ENCODE data around the gene CNFN. TPM values are rescaled to one million over a fixed set of nuclear protein-coding genes. Genes with fewer than 3 reads are reported as not detected.
A peak's percentile ranks its signal among the peaks of the same experiment; 100 is the strongest.

The CNFN gene
- total RNA-seq, 1 donor from 2014 or later = 2.9 TPM

DNA sequence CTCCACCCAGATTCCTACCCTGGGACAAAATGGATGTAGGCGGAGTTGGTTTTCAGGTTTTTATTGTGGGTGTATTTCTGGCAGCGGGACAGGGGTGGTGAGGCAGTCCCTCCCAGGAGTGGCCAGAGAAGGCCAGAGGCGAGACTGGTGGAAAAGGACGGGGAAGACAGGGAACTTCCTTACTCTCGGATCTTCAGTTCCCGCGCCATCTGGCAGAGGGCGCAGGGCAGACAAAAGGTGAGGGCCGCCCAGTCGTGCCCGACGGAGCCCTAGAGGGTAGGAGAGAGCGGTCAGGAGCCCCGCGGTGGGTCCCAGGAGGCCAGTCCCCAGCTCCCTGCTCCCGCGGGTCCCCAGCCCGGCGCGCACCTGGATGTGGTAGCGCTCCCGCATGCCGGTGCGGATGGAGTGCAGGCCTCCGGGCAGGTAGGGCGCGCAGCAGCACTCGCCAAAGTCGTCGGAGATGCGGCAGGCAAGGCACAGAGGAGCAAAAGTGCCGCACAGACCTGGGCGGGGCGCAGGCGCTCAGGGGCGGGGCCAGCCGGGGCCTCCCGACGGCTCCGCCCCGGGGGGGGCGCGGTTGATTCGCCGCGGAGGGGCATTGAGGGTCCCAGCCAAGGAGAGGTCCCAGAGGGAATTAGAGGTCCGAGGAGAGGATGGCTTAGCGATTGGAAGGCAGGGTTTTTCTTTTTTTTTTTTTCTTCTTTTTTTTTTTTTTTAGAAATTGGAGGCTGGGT, 3.0 kb downstream of the CNFN start:
- H3K27ac Mint-ChIP-seq = peak overlapping the region; percentile 62
- H3K4me1 Mint-ChIP-seq (ENCODE audit: low read depth) = peaks cover 5% of the 10 kb centered on the region
- H3K27me3 Mint-ChIP-seq = peaks cover 46% of the 10 kb centered on the region
- TF ChIP-seq, protein P1, sequence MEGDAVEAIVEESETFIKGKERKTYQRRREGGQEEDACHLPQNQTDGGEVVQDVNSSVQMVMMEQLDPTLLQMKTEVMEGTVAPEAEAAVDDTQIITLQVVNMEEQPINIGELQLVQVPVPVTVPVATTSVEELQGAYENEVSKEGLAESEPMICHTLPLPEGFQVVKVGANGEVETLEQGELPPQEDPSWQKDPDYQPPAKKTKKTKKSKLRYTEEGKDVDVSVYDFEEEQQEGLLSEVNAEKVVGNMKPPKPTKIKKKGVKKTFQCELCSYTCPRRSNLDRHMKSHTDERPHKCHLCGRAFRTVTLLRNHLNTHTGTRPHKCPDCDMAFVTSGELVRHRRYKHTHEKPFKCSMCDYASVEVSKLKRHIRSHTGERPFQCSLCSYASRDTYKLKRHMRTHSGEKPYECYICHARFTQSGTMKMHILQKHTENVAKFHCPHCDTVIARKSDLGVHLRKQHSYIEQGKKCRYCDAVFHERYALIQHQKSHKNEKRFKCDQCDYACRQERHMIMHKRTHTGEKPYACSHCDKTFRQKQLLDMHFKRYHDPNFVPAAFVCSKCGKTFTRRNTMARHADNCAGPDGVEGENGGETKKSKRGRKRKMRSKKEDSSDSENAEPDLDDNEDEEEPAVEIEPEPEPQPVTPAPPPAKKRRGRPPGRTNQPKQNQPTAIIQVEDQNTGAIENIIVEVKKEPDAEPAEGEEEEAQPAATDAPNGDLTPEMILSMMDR (IDR thresholded peaks at IDR 0.05; ENCODE audit: unreplicated experiment) = peak; percentile 55
- H3K4me3 Mint-ChIP-seq (ENCODE audit: low read depth) = peak overlapping the region; percentile 64
- no peaks in the 10 kb centered on the region for H3K9me3 Mint-ChIP-seq (ENCODE audit: low read depth)
- DNase-seq (ENCODE audit: low spot score, unreplicated experiment) = peak; percentile 53
- no peaks in the 10 kb centered on the region for H3K36me3 Mint-ChIP-seq (ENCODE audit: insufficient read depth)

DNA sequence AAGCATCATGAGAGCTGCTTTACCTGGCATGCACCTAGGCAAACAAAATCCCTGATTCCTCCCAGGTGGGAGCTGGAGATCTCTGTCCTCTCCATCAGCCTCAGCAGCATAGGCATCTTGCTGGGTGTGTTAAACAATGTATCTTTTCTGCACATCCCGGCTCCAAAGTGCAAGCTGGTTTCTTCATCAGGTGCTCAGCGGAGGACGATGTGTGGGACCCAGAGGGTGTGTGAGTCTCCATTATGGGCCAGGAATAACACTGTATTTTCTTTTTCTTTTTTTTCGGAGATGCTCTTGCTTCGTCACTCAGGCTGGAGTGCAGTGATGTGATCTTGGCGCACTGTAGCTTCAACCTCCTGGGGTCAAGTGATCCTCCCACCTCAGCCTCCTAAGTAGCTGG, 9.9 kb downstream of the CNFN start:
- H3K4me3 Mint-ChIP-seq (ENCODE audit: low read depth) = no peak overlapping the region

DNA sequence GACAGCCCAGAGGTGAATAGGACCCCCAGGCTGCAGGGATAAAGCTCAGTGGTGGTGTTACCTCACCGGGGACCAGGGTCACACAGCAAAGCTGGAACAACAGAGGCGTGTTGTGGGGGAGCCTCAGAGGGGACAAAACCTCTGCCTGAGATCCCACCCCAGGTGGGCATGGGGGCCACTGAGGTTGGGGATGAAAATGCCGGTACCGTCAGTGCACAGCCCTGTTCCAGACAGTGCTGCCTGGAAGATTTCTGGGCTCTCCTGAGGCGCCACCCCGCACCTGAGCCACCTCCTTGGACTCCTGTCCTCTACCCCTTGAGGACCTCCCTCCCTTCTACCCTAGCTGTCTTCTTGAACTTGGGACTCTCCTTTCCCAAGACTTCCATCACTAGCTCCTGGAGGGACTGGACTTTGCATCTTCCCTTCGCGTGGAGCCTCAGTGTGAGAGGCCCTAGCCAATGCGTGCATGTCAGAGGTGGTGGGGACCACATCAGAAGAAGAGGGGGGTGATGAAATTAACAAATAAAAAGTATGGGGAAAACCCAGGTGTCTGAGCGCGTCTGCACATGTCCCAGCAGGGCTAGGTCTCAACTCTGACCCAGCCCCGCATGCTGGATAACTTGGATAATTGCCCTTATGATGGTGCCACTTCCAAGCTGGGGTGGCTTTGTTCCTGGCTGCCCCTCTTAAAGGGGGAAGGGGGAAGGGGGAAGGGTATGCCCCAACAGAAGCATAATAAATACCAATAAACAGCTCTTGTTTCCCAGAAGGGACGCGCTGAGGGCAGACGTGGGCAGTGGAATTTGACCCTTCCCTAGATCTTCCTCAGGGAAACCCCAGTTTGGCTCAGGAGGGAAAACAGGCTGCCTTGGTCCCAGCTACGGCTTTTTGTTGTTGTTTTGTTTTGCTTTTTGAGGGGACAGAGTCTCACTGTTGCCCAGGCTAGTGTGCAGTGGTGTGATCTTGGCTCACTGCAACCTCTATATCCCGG, 11.6 kb downstream of the CNFN start:
- TF ChIP-seq, protein P1 (IDR thresholded peaks at IDR 0.05; ENCODE audit: unreplicated experiment) = no peak
- peaks cover 29% of the 10 kb centered on the region for H3K27me3 Mint-ChIP-seq
- no peak overlapping the region for H3K4me3 Mint-ChIP-seq (ENCODE audit: low read depth)
- H3K36me3 Mint-ChIP-seq (ENCODE audit: insufficient read depth) = peaks cover 8% of the 10 kb centered on the region
- H3K27ac Mint-ChIP-seq = peak overlapping the region; percentile 67
- no peaks in the 10 kb centered on the region for H3K9me3 Mint-ChIP-seq (ENCODE audit: low read depth)
- H3K4me1 Mint-ChIP-seq (ENCODE audit: low read depth) = no peaks in the 10 kb centered on the region
- no peak for DNase-seq (ENCODE audit: low spot score, unreplicated experiment)

More for the DNA sequence above, 9.9 kb downstream of the CNFN start:
- Mint-ChIP-seq H3K9me3 (ENCODE audit: low read depth) (no peaks in the 10 kb centered on the region), H3K4me1 (ENCODE audit: low read depth) (no peaks in the 10 kb centered on the region), H3K27ac (no peak overlapping the region), H3K27me3 (peaks cover 29% of the 10 kb centered on the region), H3K36me3 (ENCODE audit: insufficient read depth) (peaks cover 3% of the 10 kb centered on the region)
- TF ChIP-seq, protein P1 (IDR thresholded peaks at IDR 0.05; ENCODE audit: unreplicated experiment) = no peak
- no peak for DNase-seq (ENCODE audit: low spot score, unreplicated experiment)

DNA sequence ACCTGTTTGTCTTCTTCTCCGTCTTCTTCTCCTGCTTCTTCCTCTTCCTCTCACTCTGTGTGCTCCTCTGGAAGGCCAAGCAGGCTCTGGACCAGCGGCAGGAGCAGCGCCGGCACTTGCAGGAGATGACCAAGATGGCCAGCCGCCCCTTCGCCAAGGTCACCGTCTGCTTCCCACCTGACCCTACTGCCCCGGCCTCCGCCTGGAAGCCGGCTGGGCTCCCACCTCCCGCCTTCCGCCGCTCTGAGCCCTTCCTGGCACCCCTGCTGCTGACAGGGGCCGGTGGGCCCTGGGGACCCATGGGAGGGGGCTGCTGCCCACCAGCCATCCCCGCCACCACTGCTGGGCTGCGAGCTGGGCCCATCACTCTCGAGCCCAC, 13.9 kb downstream of the CNFN start:
- Mint-ChIP-seq H3K27me3 (peaks cover 12% of the 10 kb centered on the region), H3K9me3 (ENCODE audit: low read depth) (no peaks in the 10 kb centered on the region), H3K4me1 (ENCODE audit: low read depth) (no peaks in the 10 kb centered on the region), H3K27ac (no peak overlapping the region), H3K4me3 (ENCODE audit: low read depth) (no peak overlapping the region), H3K36me3 (ENCODE audit: insufficient read depth) (peaks cover 10% of the 10 kb centered on the region)
- TF ChIP-seq, protein P1 (IDR thresholded peaks at IDR 0.05; ENCODE audit: unreplicated experiment) = no peak
- DNase-seq (ENCODE audit: low spot score, unreplicated experiment) = no peak

DNA sequence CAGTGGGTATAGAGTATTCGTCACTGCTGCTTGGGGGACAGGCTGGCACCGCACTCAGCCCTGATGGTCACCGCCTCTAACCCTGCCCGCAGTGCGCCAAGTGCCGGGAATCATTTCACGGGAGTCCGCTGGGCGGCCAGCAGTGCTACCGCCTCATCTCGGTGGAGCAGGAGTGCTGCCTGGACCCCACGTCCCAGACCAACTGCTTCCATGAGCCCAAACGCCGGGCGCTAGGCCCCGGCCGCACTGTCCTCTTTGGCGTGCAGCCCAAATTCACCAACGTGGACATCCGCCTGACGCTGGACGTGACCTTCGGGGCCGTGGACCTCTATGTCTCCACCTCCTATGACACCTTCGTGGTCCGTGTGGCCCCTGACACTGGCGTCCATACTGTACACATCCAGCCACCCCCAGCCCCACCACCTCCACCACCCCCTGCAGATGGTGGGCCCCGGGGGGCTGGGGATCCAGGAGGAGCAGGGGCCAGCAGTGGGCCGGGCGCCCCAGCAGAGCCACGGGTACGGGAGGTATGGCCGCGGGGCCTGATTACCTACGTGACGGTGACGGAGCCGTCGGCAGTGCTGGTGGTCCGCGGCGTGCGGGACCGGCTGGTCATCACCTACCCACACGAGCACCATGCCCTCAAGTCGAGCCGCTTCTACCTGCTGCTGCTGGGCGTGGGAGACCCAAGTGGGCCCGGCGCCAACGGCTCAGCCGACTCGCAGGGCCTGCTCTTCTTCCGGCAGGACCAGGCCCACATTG, 14.5 kb downstream of the CNFN start:
- DNase-seq (ENCODE audit: low spot score, unreplicated experiment) = no peak
- no peaks in the 10 kb centered on the region for H3K9me3 Mint-ChIP-seq (ENCODE audit: low read depth)
- no peak overlapping the region for H3K4me3 Mint-ChIP-seq (ENCODE audit: low read depth)
- H3K27ac Mint-ChIP-seq = no peak overlapping the region
- H3K36me3 Mint-ChIP-seq (ENCODE audit: insufficient read depth) = peaks cover 10% of the 10 kb centered on the region
- TF ChIP-seq, protein P1 (IDR thresholded peaks at IDR 0.05; ENCODE audit: unreplicated experiment) = no peak
- peaks cover 9% of the 10 kb centered on the region for H3K27me3 Mint-ChIP-seq
- no peaks in the 10 kb centered on the region for H3K4me1 Mint-ChIP-seq (ENCODE audit: low read depth)
